ENCODE measurements around the gene CACNA1A. TPM values are rescaled to one million over a fixed set of nuclear protein-coding genes. Genes with fewer than 3 reads are reported as not detected.

Gene CACNA1A
- total RNA-seq, 3 donors from 2014 or later, result 2.3 to 10.1 (median 5.7) TPM

DNA sequence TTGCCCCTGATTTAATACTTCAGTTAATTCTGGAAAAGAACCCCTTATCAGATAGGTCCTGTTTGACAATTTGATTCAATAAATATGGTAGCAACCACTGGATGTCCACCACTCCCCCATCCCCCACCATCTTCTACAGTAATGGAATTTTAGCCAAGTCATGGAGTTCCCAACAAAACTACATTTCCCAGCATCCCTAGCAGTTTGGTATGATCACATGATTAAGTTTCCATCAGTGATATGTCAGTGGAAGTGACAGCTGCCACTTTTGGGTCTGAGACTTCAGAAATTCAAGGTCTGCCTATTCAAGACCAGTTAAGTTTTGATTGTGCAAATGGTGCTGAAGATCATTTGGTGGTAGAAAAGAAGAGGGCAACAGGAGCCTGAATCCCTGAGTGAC is 85.5 kb downstream of the CACNA1A start:
- no peak for ATAC-seq
- Histone ChIP-seq H3K36me3 (ENCODE audit: low read depth) (no peaks in the 10 kb centered on the region), H3K4me3 (no peak overlapping the region), H3K4me1 (ENCODE audit: low read depth) (no peaks in the 10 kb centered on the region), H3K9me3 (peaks cover 11% of the 10 kb centered on the region)
- DNase-seq, result no peak
- intact Hi-C loops (cut with DNase I, micrococcal nuclease), result no loop called here
- TF ChIP-seq, protein P1, sequence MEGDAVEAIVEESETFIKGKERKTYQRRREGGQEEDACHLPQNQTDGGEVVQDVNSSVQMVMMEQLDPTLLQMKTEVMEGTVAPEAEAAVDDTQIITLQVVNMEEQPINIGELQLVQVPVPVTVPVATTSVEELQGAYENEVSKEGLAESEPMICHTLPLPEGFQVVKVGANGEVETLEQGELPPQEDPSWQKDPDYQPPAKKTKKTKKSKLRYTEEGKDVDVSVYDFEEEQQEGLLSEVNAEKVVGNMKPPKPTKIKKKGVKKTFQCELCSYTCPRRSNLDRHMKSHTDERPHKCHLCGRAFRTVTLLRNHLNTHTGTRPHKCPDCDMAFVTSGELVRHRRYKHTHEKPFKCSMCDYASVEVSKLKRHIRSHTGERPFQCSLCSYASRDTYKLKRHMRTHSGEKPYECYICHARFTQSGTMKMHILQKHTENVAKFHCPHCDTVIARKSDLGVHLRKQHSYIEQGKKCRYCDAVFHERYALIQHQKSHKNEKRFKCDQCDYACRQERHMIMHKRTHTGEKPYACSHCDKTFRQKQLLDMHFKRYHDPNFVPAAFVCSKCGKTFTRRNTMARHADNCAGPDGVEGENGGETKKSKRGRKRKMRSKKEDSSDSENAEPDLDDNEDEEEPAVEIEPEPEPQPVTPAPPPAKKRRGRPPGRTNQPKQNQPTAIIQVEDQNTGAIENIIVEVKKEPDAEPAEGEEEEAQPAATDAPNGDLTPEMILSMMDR (IDR thresholded peaks at IDR 0.05), result no peak

DNA sequence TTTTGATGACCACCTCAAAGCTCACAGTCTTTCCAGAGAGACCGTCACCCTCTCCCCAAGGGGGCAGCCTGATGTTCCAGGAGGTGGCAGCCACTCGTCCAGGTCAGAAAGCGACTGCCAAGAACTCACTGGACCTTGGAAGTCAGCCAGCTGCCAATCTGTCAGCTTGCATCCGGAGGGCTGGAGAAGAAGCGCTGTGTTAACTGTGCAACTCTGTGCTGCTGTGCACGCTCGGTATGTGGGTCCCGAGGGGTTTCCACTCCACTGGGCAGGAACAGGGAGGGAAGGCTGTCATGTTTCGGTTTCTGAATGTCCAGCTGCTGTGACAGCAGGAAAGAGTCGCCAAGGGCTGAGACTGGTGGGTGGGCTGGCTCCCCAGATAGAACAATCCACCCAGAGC is 89.2 kb downstream of the CACNA1A start:
- H3K36me3 ChIP-seq (ENCODE audit: low read depth), result no peaks in the 10 kb centered on the region
- ATAC-seq, result no peak
- no peak overlapping the region for H3K4me3 ChIP-seq
- DNase-seq, result no peak
- H3K9me3 ChIP-seq, result no peaks in the 10 kb centered on the region
- no peaks in the 10 kb centered on the region for H3K4me1 ChIP-seq (ENCODE audit: low read depth)
- intact Hi-C loops (cut with DNase I, micrococcal nuclease), result no loop called here
- TF ChIP-seq, protein P1 (IDR thresholded peaks at IDR 0.05), result no peak

DNA sequence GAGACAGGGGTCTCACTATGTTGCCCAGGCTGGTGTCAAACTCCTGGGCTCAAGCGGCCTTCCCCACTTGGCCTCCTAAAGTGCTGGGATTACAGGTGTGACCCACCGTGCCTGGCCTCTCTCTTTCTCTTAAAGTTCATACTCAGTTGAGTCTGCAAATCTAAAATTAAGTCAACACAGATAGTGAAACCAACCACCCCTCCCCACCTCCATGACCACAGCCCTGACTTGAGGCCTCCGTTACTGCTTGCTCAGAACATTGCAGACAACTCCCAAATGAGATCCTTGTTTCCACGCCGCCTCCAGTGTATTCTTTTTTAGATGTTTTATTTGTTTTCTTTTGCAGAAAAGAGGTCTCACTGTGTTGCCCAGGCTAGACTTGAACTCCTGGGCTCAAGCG is 94.4 kb downstream of the CACNA1A start:
- ATAC-seq, result no peak
- intact Hi-C loops (cut with DNase I, micrococcal nuclease), result no loop called here
- TF ChIP-seq, protein P1 (IDR thresholded peaks at IDR 0.05), result no peak

DNA sequence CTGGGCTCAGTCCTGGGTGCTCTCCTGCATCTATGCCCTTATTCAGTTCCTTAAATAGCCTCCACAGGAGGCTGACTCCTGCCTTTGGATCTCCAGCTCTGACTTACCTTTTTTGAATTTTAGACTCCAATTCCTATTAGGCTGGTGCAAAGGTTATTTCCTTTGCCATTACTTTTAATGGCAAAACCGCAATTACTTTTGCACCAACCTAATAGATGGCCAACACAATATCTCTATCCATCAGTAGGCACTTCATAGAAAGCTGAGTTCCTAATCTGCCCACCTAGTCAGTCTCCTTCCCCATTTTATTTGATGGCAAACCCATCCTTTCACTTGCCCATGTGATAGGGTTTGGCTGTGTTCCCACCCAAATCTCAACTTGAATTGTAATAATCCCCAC is 95.3 kb downstream of the CACNA1A start:
- Histone ChIP-seq H3K4me3 (no peak overlapping the region), H3K4me1 (ENCODE audit: low read depth) (no peaks in the 10 kb centered on the region), H3K9me3 (no peaks in the 10 kb centered on the region), H3K36me3 (ENCODE audit: low read depth) (no peaks in the 10 kb centered on the region)
- ATAC-seq (no peak), DNase-seq (no peak)
- TF ChIP-seq, protein P1 (IDR thresholded peaks at IDR 0.05), result no peak
- intact Hi-C loops (cut with DNase I, micrococcal nuclease), result no loop called here

More for the DNA sequence above, 94.4 kb downstream of the CACNA1A start:
- H3K36me3 ChIP-seq (ENCODE audit: low read depth), result no peaks in the 10 kb centered on the region
- H3K9me3 ChIP-seq, result no peaks in the 10 kb centered on the region
- DNase-seq, result no peak
- no peak overlapping the region for H3K4me3 ChIP-seq
- H3K4me1 ChIP-seq (ENCODE audit: low read depth), result no peaks in the 10 kb centered on the region

DNA sequence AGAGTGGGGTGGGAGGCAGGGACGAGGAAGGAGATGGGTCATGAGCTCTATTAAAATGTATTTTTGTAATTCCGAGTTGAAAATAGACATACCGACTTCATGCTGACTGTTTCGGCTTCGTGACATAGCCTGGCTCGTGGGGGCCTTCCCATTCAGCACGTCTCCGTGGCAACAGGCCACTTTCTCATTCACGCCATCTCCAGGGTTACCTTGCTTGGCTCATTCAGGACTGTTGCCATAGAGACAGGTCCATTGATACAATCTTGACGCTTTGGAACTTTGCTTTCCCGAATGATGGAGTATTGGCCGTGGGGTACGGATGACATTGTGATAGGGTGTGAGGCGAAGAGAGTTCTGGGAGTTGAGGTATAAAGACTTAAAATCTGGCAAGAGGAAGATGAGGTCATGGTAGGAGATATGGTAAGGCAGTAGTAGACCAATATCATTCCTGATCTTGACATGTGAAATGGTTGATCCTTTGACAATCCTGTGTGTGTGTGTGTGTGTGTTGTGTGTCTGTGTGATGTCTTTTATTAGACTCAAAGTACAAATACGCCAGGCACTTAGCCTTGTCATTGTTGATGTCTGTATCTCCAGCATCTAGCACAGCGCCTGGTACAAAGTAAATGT is 97.3 kb downstream of the CACNA1A start:
- no peak for ATAC-seq
- H3K4me3 ChIP-seq, result no peak overlapping the region
- DNase-seq, result no peak
- TF ChIP-seq, protein P1 (IDR thresholded peaks at IDR 0.05), result no peak
- no peaks in the 10 kb centered on the region for H3K4me1 ChIP-seq (ENCODE audit: low read depth)
- no peaks in the 10 kb centered on the region for H3K9me3 ChIP-seq
- no peaks in the 10 kb centered on the region for H3K36me3 ChIP-seq (ENCODE audit: low read depth)
- intact Hi-C loops (cut with DNase I, micrococcal nuclease), result no loop called here

DNA sequence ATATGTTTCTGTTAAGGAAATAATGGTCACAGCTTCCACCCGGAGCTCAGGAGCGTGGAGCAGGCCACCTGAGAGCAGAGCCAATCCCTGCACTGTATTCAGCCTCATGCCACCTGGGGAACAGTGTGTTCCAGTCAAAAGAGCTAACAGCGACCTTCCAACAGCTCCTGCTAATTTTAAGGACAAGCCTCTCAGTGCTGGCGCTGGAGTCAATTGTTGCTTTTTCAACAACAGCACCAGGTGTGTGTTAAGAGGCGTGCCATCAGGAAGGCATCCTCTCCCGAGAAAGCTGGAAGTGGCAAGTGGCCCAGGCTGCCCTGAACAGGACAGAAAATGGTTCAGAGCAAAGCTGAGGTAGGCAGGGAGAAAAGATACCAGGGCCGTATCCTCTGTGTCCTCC is 102.0 kb downstream of the CACNA1A start:
- Histone ChIP-seq H3K9me3 (no peaks in the 10 kb centered on the region), H3K4me1 (ENCODE audit: low read depth) (no peaks in the 10 kb centered on the region), H3K4me3 (no peak overlapping the region), H3K36me3 (ENCODE audit: low read depth) (no peaks in the 10 kb centered on the region)
- intact Hi-C loops (cut with DNase I, micrococcal nuclease), result no loop called here
- DNase-seq (no peak), ATAC-seq (no peak)
- TF ChIP-seq, protein P1 (IDR thresholded peaks at IDR 0.05), result no peak

All from mucosa of descending colon (tissue), 3 donors.